NCI-H345 (cell line): ENCODE data around the gene DNAH14.
"Not testable (repeated sequence)": the region's sequence is repeated elsewhere in the genome, so short reads cannot be mapped to it uniquely, and the experiment has no call there.

ENCODE experiments used
- DNase-seq: peaks from one replicate; lab custom pipeline; 2025; lab: John Stamatoyannopoulos, UW

DNAH14 gene

DNA sequence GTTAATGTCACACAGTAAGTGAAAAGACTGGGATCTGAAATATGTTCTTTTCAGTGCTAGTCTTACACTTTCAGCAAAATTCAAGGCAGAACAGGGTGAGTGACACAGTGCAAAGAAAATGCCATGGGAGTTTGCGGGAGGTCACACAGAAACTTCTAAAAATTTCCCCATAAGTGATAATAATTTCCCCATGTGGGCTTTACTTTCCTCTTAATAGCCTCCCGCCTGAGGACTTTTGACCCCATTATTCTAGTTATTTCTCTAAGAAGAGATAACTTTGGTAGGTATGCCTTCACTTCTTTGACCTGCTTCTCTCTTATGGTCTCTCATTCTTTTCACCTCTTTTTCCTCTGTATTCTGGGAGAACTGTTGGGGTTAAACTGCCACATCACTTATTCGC, 8.1 kb upstream of the DNAH14 start:
- no peak for DNase-seq

DNA sequence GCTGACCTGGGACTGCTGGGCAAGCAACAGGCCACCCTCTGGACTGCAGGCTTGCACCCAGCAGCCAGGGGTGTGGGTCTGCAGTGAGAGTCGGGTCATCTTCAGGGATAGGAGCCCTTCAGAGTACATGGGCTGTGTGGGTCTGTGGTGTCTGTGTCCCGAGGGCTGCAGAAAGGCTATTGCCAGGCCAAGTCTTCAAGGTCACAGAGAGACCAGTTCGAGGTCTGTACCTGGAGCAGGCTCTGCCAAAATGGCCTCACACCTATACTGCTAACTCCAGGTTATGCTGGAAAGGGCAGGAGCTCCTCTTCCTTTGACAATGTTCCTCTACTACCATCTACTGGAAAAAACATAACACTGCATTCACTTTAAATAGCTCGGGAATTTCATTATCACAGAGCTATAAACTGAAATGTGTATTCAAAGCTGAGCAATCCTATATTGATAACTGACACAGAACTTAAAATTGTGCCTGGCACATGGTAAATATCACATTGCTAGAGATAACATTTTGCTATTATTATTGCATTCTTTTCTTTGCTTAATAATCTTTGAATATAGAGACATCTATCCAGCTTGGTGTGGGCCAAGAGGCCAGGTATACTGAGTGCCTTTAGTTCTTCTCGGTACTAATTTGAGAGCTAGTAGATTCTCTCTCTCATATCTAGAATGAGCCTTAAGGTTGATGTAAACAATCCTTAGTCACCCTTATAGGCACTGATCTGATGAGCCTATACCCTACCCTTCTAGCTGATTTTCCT, 6.9 kb upstream of the DNAH14 start:
- peak; percentile 48 for DNase-seq

GRCh38 chr1:224923726-224924125, 5.7 kb upstream of the DNAH14 start:
- DNase-seq = no peak

DNA sequence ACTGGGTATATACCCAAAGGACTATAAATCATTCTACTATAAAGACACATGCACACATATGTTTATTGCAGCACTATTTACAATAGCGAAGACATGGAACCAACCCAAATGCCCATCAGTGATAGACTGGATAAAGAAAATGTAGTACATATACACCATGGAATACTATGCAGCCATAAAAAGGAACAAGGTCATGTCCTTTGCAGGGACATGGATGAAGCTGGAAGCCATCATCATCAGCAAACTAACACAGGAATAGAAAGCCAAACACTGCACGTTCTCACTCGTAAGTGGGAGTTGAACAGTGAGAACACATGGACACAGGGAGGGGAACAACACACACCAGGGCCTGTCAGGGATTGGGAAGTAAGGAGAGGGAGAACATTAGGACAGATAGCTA, 1.8 kb upstream of the DNAH14 start:
- not testable (repeated sequence) for DNase-seq

DNA sequence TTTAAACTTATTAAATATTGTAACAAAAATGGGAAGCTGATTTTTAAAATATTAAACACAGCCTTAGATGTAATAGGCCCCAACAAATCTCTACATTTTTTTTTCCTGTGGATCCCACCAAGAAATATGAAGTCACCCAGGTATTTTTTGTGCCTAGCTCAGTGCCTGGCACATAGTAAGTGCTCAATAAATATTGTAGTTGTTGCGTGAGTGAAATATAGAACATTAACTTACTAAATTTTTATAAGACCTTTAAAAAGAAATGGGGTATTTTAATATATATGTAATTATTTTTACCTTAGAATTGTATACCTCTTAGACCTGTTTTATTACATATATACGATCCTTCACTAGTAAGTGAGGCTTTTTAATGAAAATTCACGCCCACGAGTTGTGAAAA, 569 bp upstream of the DNAH14 start:
- no peak for DNase-seq

DNA sequence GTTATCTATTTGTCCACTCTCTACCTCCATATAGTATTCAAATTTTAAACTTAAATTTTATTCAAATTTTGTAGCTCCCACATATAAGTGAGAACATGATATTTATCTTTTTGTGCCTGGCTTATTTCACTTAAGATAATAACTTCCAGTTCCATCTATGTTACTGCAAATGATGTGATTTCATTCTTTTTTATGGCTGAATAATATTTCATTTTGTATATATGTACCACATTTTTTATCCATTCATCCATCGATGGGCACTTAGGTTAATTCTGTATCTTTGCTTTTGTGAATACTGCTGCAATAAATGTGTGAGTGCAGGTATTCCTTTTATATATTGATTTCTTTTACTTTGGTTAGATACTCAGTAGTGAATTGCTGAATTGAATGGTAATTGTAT, 2.1 kb downstream of the DNAH14 start:
- no peak for DNase-seq

- no peak for DNase-seq
These were observed 3.3 kb downstream of the DNAH14 start for GRCh38 chr1:224932607-224933249.

DNA sequence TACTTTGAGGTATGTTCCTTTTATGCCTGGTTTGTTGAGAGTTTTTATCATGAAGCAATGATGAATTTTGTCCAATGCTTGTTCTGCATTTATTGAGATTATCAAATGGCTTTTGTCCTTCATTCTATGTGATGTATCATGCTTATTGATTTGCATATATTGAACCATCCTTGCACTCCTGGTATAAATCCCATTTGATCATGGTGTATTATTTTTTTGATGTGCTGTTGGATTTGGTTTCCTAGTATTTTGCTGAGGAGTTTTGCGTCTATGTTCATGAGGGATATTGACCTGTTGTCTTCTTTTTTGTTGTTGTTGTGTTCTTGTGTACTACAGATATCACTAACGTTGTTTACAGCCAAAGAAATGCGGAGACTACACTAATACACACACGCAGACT, 4.1 kb downstream of the DNAH14 start:
- no peak for DNase-seq

- no peak for DNase-seq
These were observed 9.2 kb downstream of the DNAH14 start for GRCh38 chr1:224938652-224939051.

DNA sequence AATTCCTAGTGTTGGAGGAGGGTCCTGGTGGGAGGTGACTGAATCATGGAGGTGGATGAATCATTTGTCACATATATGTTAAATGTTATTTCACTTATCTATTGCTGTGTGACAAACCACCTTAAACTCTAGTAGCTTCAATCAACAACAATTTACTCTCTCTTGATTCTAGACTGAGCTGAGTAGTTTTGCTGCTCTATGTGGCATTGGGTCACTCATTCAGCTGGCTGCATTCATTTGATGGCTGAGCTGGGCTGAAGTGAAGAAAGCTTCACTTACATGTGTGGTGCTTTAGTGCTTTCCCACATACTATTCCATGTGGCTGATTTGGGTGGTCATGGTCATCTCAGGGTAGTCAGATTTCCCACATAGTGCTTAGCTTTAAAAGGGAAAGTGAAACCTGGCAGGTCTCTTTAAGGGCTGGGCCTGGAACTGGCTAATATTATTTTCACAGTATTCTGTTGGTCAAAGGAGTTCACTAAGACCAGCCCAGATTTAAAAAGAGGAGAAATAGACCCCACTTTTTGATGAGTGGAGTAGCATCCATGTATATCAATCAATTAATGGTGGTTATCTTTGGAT, 10.5 kb downstream of the DNAH14 start:
- DNase-seq = no peak

- not testable (repeated sequence) for DNase-seq
These were observed 11.3 kb downstream of the DNAH14 start for GRCh38 chr1:224940735-224941134.

GRCh38 chr1:224945651-224946348, 16.3 kb downstream of the DNAH14 start:
- not testable (repeated sequence) for DNase-seq

DNA sequence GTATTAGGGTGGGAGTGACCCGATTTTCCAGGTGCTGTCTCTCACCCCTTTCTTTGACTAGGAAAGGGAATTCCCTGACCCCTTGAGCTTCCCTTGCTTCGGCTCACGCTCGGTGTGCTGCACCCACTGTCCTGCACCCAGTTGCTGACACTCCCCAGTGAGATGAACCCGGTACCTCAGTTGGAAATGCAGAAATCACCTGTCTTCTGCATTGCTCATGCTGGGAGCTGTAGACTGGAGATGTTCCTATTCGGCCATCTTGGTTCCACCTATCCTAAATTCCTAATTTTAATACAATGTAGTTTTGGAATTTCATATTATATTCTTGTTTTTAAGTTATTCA, 16.8 kb downstream of the DNAH14 start:
- not testable (repeated sequence) for DNase-seq

- DNase-seq = no peak
These were observed 28.2 kb downstream of the DNAH14 start for GRCh38 chr1:224957696-224958095.

DNA sequence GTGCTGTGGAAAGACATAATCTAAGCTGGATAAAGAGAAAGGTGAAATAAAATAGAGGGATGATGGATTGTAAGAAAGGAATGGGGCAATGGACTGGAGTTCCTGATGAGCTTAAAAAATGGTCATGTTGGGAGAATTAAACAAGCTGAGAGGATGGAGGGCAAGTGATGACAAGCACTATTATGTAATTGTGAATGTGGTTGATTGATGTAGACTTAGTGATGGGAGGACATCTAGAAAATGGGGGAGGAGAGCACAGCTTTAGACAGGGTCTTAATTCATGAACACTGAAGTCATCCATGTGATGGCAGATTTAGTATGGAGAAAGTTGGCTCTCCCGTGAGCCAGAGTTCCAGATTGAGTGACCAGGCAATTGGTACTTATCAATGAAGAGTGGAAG, 29.0 kb downstream of the DNAH14 start:
- no peak for DNase-seq

- no peak for DNase-seq
These were observed 29.6 kb downstream of the DNAH14 start for GRCh38 chr1:224959115-224959514.

DNA sequence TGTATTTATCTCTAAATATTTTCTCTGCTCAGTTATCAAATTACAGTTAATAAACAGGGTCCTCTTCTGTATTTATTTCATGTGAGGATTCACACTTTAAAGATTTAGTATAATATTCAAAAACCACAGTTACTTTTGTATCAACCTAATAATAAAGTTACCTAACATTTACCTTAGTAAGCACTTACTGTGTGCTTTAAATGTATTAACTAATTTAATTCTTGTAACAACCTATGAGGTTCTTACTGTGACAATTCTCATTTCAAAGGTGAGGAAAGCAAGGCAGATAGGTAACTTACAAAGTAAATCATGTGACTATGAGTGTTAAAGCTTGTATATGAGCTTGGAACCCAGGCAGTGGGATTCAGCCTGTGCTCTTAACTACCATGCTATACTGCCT, 30.2 kb downstream of the DNAH14 start:
- no peak for DNase-seq

GRCh38 chr1:224980181-224980580, 50.7 kb downstream of the DNAH14 start:
- DNase-seq = no peak

- DNase-seq = not testable (repeated sequence)
These were observed 52.5 kb downstream of the DNAH14 start for GRCh38 chr1:224981922-224982354.

DNA sequence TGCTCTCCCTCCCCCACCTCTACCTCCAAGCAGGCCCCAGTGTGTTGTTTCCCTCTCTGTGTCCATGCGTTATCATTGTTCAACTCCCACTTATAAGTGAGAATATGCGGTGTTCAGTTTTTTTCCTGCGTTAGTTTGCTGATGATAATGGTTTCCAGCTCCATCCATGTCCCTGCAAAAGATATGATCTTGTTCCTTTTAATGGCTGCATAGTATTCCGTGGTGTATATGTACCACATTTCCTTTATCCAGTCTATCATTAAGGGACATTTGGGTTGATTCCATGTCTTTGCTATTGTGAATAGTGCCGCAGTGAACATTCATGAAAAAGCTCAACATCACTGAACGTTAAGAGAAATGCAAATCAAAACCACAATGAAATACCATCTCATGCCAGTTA, 58.6 kb downstream of the DNAH14 start:
- no peak for DNase-seq

GRCh38 chr1:224989615-224990014, 60.1 kb downstream of the DNAH14 start:
- DNase-seq = no peak

DNA sequence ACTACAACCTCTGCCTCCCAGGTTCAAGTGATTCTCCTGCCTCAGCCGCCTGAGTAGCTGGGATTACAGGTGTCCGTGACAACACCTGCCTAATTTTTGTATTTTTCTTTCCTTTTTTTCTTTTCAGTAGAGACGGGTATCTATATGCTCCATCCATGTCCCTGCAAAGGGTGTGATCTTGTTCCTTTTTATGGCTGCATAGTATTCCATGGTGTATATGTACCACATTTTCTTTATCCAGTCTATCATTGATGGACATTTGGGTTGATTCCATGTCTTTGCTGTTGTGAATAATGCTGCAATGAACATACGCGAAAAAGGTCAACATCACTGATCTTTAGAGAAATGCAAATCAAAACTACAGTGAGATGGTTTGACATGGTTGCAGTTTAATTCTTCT, 62.1 kb downstream of the DNAH14 start:
- not testable (repeated sequence) for DNase-seq

DNA sequence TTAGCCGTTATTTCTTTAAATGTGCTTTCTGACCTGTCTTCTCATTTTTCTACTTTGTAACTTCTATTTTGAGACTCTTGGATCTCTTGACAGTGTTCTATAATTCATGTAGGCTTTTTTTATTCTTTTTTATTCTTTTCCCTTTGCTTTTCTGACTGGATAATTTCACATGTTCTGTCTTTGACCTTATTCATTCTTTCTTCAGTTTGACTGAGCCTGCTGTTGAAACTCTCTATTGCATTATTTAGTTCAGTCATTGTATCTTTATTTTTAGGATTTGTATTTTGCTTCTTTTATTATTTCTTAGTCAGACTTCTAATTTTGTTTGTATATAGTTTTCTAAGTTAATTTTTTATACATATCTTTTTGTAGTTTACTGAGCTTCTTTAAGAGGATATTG, 66.1 kb downstream of the DNAH14 start:
- no peak for DNase-seq
